Erythroblast (primary cell): ENCODE measurements around the gene NCBP1.

Experiments
- GATA1 ChIP-seq: IDR thresholded peaks from 2 replicates; pipeline ENCODE4 v1.6.1; 2011; ENCODE audit warnings: low read depth, mild to moderate bottlenecking, control low read depth, low read length, moderate library complexity
- POLR2A ChIP-seq: IDR thresholded peaks from 2 replicates; pipeline ENCODE4 v1.6.1; 2011; ENCODE audit warnings: mild to moderate bottlenecking, low read length

DNA sequence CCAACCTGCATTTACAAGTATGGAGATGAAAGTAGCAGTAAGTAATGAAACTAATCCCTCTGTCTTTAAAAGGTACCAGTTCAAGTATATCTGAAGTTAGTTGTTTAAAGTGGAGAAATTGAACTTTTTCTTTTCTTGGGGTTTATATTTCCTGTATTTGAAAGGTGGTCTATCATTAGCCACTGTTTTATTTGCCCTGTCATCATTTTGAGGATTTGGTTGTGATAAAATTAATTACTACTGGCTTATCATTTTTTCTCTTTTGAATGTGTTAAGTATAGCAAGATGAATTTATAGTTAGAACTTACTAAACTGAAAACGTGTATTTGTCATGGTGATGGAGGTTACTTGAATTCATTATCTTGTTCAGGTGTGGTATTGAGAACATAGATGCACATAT, 25.1 kb downstream of the NCBP1 start:
- TF ChIP-seq POLR2A (no peak), GATA1 (no peak)
